HCT116 (cell line): ENCODE results near the gene BBS4. TPM values are rescaled to one million over a fixed set of nuclear protein-coding genes. Genes with fewer than 3 reads are reported as not detected.

Experiments
- ATAC-seq: fragments of 200-7000 bp; cut with Tn5 transposase; 2 replicates; pipeline ENCODE4 v1.9.1; 2020; ENCODE audit warnings: mild to moderate bottlenecking, moderate library complexity
- BruUV-seq: library from RNA; stranded (reverse); fragments of 400-500 nt; replicated peaks from 2 replicates; lab custom pipeline; 2021; lab: Mats Ljungman, UMichigan
- CTCF ChIA-PET: fragments of 300-600 bp; sonication (Branson Sonifier 250); formaldehyde crosslinking; loops from one replicate; lab custom pipeline; 2021; ENCODE audit warnings: antibody characterized with exemption; lab: Charles Lee
- POLR2A ChIA-PET: fragments of 300-600, 350-600 bp; sonication (Branson Sonifier 250); formaldehyde crosslinking; loops from one replicate; lab custom pipeline; 2021; ENCODE audit warnings: antibody characterized with exemption; lab: Charles Lee
- RAD21 ChIA-PET, 2 experiments: fragments of 300-600 bp; sonication (Branson Sonifier 250); formaldehyde crosslinking; loops; one replicate each; lab custom pipeline; 2023; ENCODE audit warnings: low total read pairs in 2 of 2; ENCODE audit not compliant: uncharacterized antibody in 2 of 2, unreplicated experiment in 2 of 2, low non-redundant PET in 1 of 2; lab: Charles Lee
- DNase-seq: peaks from one replicate; pipeline ENCODE4 v3.0.0-alpha.2; 2010; ENCODE audit warnings: low read depth, low spot score
- H2AFZ ChIP-seq: fragments of 200-600 bp; shearing (Covaris generic), sonication (generic); 2 replicates; pipeline ENCODE4 v1.6.1; 2017; ENCODE audit warnings: low read depth, mixed run types, mixed read lengths, antibody characterized with exemption, low read length; ENCODE audit not compliant: poor library complexity, severe bottlenecking
- H3K27ac ChIP-seq: 2 replicates; pipeline ENCODE4 v1.5.1; 2012; ENCODE audit warnings: low read depth, low read length
- H3K27me3 ChIP-seq: fragments of 200-600 bp; sonication (generic); 2 replicates; pipeline ENCODE4 v1.6.1; 2016; ENCODE audit warnings: mixed run types, low read length, mixed read lengths; ENCODE audit not compliant: insufficient read depth
- H3K36me3 ChIP-seq, 2 experiments: fragments of 200-500 bp in 1 of 2; fragments of 200-600 bp in 1 of 2; sonication (Bioruptor generic) in 1 of 2; sonication (generic) in 1 of 2; 2 replicates each; pipeline versions ENCODE4 v1.5.1 to v1.6.1; 2014 to 2016; ENCODE audit warnings: low read length in 2 of 2, inconsistent platforms in 1 of 2, mixed read lengths in 1 of 2, mixed run types in 1 of 2; ENCODE audit not compliant: insufficient read depth in 2 of 2, control insufficient read depth in 1 of 2
- H3K4me1 ChIP-seq, 2 experiments: fragments of 200-600 bp in 1 of 2; sonication (generic) in 1 of 2; 2 replicates each; pipeline versions ENCODE4 v1.5.1 to v1.6.1; 2012 to 2017; ENCODE audit warnings: low read length in 2 of 2, inconsistent platforms in 1 of 2, mild to moderate bottlenecking in 1 of 2, mixed read lengths in 1 of 2, mixed run types in 1 of 2, moderate library complexity in 1 of 2; ENCODE audit not compliant: insufficient read depth in 2 of 2, control insufficient read depth in 1 of 2
- H3K4me2 ChIP-seq: fragments of 200-600 bp; sonication (generic); 2 replicates; pipeline ENCODE4 v1.6.1; 2017; ENCODE audit warnings: mixed run types, low read length, mixed read lengths
- H3K4me3 ChIP-seq, 2 experiments: fragments of 200-600 bp in 1 of 2; sonication (generic) in 1 of 2; replicated peaks in 1 of 2; 2 replicates each; pipeline ENCODE4 v1.5.1; 2011 to 2016; ENCODE audit warnings: low read length in 2 of 2, control low read depth in 1 of 2, low read depth in 1 of 2, mild to moderate bottlenecking in 1 of 2, mixed read lengths in 1 of 2, mixed run types in 1 of 2
- H3K79me2 ChIP-seq: fragments of 200-600 bp; sonication (generic); 2 replicates; pipeline ENCODE4 v1.6.1; 2017; ENCODE audit warnings: mild to moderate bottlenecking, mixed run types, low read length, moderate library complexity, mixed read lengths; ENCODE audit not compliant: insufficient read depth
- H3K9ac ChIP-seq: fragments of 200-600 bp; sonication (generic); 2 replicates; pipeline ENCODE4 v1.6.1; 2016; ENCODE audit warnings: low read length, mixed read lengths
- H3K9me2 ChIP-seq: fragments of 200-600 bp; sonication (generic), shearing (Covaris generic); 2 replicates; pipeline ENCODE4 v1.6.1; 2017; ENCODE audit warnings: mixed run types, mild to moderate bottlenecking, moderate library complexity; ENCODE audit not compliant: insufficient read depth
- H3K9me3 ChIP-seq, 2 experiments: fragments of 200-500 bp in 1 of 2; fragments of 200-600 bp in 1 of 2; sonication (Bioruptor generic) in 1 of 2; sonication (generic) in 1 of 2; 2 replicates each; pipeline ENCODE4 v1.6.1; 2014 to 2017; ENCODE audit warnings: low read length in 2 of 2, mixed read lengths in 2 of 2, inconsistent platforms in 1 of 2, low read depth in 1 of 2, mild to moderate bottlenecking in 1 of 2, mixed run types in 1 of 2, moderate library complexity in 1 of 2; ENCODE audit not compliant: control insufficient read depth in 1 of 2, insufficient read depth in 1 of 2
- H4K20me1 ChIP-seq: fragments of 200-600 bp; sonication (generic), shearing (Covaris generic); 2 replicates; pipeline ENCODE4 v1.6.1; 2017; ENCODE audit warnings: mixed run types, mild to moderate bottlenecking, moderate library complexity; ENCODE audit not compliant: insufficient read depth
- ATF3 ChIP-seq: IDR thresholded peaks from 2 replicates; pipeline ENCODE4 v1.6.1; 2012
- CEBPB ChIP-seq: IDR thresholded peaks from 2 replicates; pipeline ENCODE4 v1.6.1; 2012; ENCODE audit warnings: low read depth
- CTCF ChIP-seq, 3 experiments: fragments of 200-600 bp in 1 of 3; sonication (generic) in 1 of 3; IDR thresholded peaks in 2 of 3; conservative IDR thresholded peaks in 1 of 3; 2 replicates each; pipeline ENCODE4 v1.5.1; 2012 to 2017; ENCODE audit warnings: low read depth in 2 of 3, low read length in 2 of 3, antibody characterized with exemption in 1 of 3, borderline replicate concordance in 1 of 3, control low read depth in 1 of 3, mild to moderate bottlenecking in 1 of 3, mixed read lengths in 1 of 3, mixed run types in 1 of 3, moderate library complexity in 1 of 3; ENCODE audit not compliant: insufficient read depth in 1 of 3
- EGR1 ChIP-seq: IDR thresholded peaks from 2 replicates; pipeline ENCODE4 v1.6.1; 2012; ENCODE audit warnings: low read depth
- ELF1 ChIP-seq: IDR thresholded peaks from 2 replicates; pipeline ENCODE4 v1.6.1; 2012; ENCODE audit warnings: low read depth, borderline replicate concordance
- EZH2 ChIP-seq: fragments of 200-600 bp; sonication (generic); IDR thresholded peaks from 2 replicates; pipeline ENCODE4 v1.6.1; 2017; ENCODE audit warnings: antibody characterized with exemption, mixed run types
- FOSL1 ChIP-seq: IDR thresholded peaks from 2 replicates; pipeline ENCODE4 v1.6.1; 2012; ENCODE audit warnings: low read depth
- JUND ChIP-seq: IDR thresholded peaks from 2 replicates; pipeline ENCODE4 v1.6.1; 2012
- POLR2AphosphoS5 ChIP-seq: IDR thresholded peaks from 2 replicates; pipeline ENCODE4 v1.6.1; 2011; ENCODE audit warnings: mild to moderate bottlenecking, low read depth, low read length, moderate library complexity
- RAD21 ChIP-seq: IDR thresholded peaks from 2 replicates; pipeline ENCODE4 v1.6.1; 2012; ENCODE audit warnings: low read depth, mild to moderate bottlenecking
- REST ChIP-seq: IDR thresholded peaks from 2 replicates; pipeline ENCODE4 v1.6.1; 2012; ENCODE audit warnings: low read depth
- SIN3A ChIP-seq: IDR thresholded peaks from 2 replicates; pipeline ENCODE4 v1.6.1; 2012; ENCODE audit warnings: low read depth
- SP1 ChIP-seq: IDR thresholded peaks from 2 replicates; pipeline ENCODE4 v1.6.1; 2012; ENCODE audit warnings: low read depth
- TCF7L2 ChIP-seq: IDR thresholded peaks from 2 replicates; pipeline ENCODE4 v1.7.0; 2011; ENCODE audit warnings: borderline replicate concordance, inconsistent platforms; ENCODE audit not compliant: insufficient read depth, insufficient read length; ENCODE audit errors: extremely low read depth
- YY1 ChIP-seq: IDR thresholded peaks from 2 replicates; pipeline ENCODE4 v1.6.1; 2011; ENCODE audit warnings: low read length, low read depth, moderate library complexity, mild to moderate bottlenecking; ENCODE audit not compliant: insufficient replicate concordance; ENCODE audit errors: extremely low read depth
- intact Hi-C: fragments of 100-400 bp; cut with micrococcal nuclease; formaldehyde crosslinking; loops from 2 replicates; pipeline ENCODE4 v1.10.0; 2022
- total RNA-seq: library from RNA; stranded (reverse); gene quantifications from one replicate; pipeline ENCODE4 v1.2.1, GENCODE V29; 2021; ENCODE audit not compliant: unreplicated experiment

Gene BBS4
- total RNA-seq, 1 experiment from 2014 or later = 10.0 TPM

GRCh38 chr15:72724028-72724427, 38.0 kb downstream of the BBS4 start:
- no peak overlapping the region for H3K9ac ChIP-seq
- no peaks in the 10 kb centered on the region for H3K79me2 ChIP-seq
- ATAC-seq = no peak
- no peak overlapping the region for H3K4me2 ChIP-seq
- H3K27ac ChIP-seq = no peak overlapping the region
- no peak overlapping the region for H2AFZ ChIP-seq
- H3K9me2 ChIP-seq = no peaks in the 10 kb centered on the region
- RAD21 ChIA-PET = no interaction called here
- H3K9me3 ChIP-seq = no peaks in the 10 kb centered on the region
- no peaks in the 10 kb centered on the region for H3K27me3 ChIP-seq
- intact Hi-C loops = loop anchor here (5.0 to 10.0 kb wide), 2 partner anchors 521 to 543 kb away; no protein-coding TSS in a partner anchor
- no peak for DNase-seq
- H3K4me1 ChIP-seq = no peaks in the 10 kb centered on the region
- no TSS peak for BruUV-seq
- no peaks in the 10 kb centered on the region for H4K20me1 ChIP-seq
- POLR2A ChIA-PET = no interaction called here
- CTCF ChIA-PET = interaction anchor here (1.3 to 3.5 kb wide), 3 partner anchors 124 to 550 kb away, joined by 4 to 23 read pairs (median 21); no protein-coding TSS in a partner anchor
- H3K4me3 ChIP-seq = no peak overlapping the region
- H3K36me3 ChIP-seq = no peaks in the 10 kb centered on the region
- TF ChIP-seq SIN3A (no peak), TCF7L2 (no peak), FOSL1 (no peak), EGR1 (no peak), ELF1 (no peak), EZH2 (no peak), RAD21 (no peak), POLR2AphosphoS5 (no peak), JUND (no peak)

GRCh38 chr15:72725446-72725845, 39.4 kb downstream of the BBS4 start:
- no peak for DNase-seq
- ChIA-PET POLR2A (no interaction called here), CTCF (interaction anchor here (1.3 kb wide), 1 partner anchor 126 kb away, joined by 4 read pairs; no protein-coding TSS in a partner anchor), RAD21 (no interaction called here)
- intact Hi-C loops = loop anchor here (10.0 kb wide), 1 partner anchor 519 kb away; no protein-coding TSS in a partner anchor
- no TSS peak for BruUV-seq
- no peak overlapping the region for H3K4me3 ChIP-seq
- H3K9me3 ChIP-seq = no peaks in the 10 kb centered on the region
- no peak overlapping the region for H3K27ac ChIP-seq
- H3K4me1 ChIP-seq = no peaks in the 10 kb centered on the region
- no peaks in the 10 kb centered on the region for H3K9me2 ChIP-seq
- no peak overlapping the region for H2AFZ ChIP-seq
- H3K36me3 ChIP-seq = no peaks in the 10 kb centered on the region
- ATAC-seq = no peak
- H3K9ac ChIP-seq = no peak overlapping the region
- H3K79me2 ChIP-seq = no peaks in the 10 kb centered on the region
- no peaks in the 10 kb centered on the region for H3K27me3 ChIP-seq
- no peaks in the 10 kb centered on the region for H4K20me1 ChIP-seq
- H3K4me2 ChIP-seq = no peak overlapping the region
- TF ChIP-seq JUND = no peak
- TF ChIP-seq ELF1 = no peak
- TF ChIP-seq TCF7L2 = no peak
- no peak for TF ChIP-seq CTCF (IDR thresholded peaks at IDR 0.05 in 2 of 3, conservative IDR thresholded peaks at IDR 0.05 in 1 of 3; ENCODE audit: borderline replicate concordance in 1 of 3, insufficient read depth in 1 of 3, low read depth in 2 of 3, low read length in 2 of 3)
- no peak for TF ChIP-seq FOSL1
- TF ChIP-seq ATF3 = no peak
- TF ChIP-seq CEBPB = no peak
- no peak for TF ChIP-seq SIN3A
- TF ChIP-seq YY1 = no peak
- TF ChIP-seq SP1 = no peak
- no peak for TF ChIP-seq EGR1
- no peak for TF ChIP-seq RAD21
- TF ChIP-seq REST = no peak
